Sigmoid colon (tissue), 4 donors: ENCODE results near the gene AAR2.

ENCODE experiments used
- POLR2A ChIP-seq, 2 donors: fragments of 450-650 bp; IDR thresholded peaks; one replicate each; pipeline ENCODE4 v1.6.1; 2016; ENCODE audit warnings: antibody characterized with exemption in 2 of 2, mild to moderate bottlenecking in 2 of 2, moderate library complexity in 2 of 2
- POLR2AphosphoS5 ChIP-seq, 4 donors: sonication (generic); formaldehyde crosslinking; IDR thresholded peaks; one replicate each; pipeline ENCODE4 v1.6.1; 2017; ENCODE audit warnings: antibody characterized with exemption in 4 of 4

- TF ChIP-seq POLR2A (IDR thresholded peaks at IDR 0.05) (no peak), POLR2AphosphoS5 (IDR thresholded peaks at IDR 0.05) (no peak)
These were observed 43.1 kb downstream of the AAR2 start for GRCh38 chr20:36279362-36279761.
